ENCODE results near the gene SUPT3H. TPM values are rescaled to one million over a fixed set of nuclear protein-coding genes. Genes with fewer than 3 reads are reported as not detected.

SUPT3H gene
- total RNA-seq, 3 donors from 2014 or later = 6.9 to 15.1 (median 13.6) TPM

DNA sequence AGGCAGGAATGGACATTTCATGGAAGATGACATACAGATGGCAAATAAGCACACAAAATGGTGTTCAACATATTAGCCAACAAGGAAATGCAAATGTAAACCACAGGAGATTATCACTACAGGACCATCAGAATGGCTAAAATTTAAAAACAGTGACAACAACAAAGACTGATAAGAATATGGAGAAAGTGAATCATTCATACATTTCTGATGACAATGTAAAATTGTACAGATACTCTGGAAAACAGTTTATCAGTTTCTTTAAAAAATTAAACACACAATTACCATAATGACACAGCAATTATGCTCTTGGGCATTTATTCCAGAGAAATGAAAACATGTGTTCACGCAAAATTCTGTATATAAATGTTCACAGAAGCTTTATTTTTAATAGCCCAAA is 155.4 kb downstream of the SUPT3H start:
- Histone ChIP-seq H3K27me3 (no peaks in the 10 kb centered on the region), H3K4me1 (no peaks in the 10 kb centered on the region), H3K9me3 (no peaks in the 10 kb centered on the region), H3K27ac (no peak overlapping the region), H3K36me3 (no peaks in the 10 kb centered on the region), H3K4me3 (no peak overlapping the region)
- intact Hi-C loops (cut with DNase I; ENCODE audit: low total_unique reads) = no loop called here
- DNase-seq (ENCODE audit: low spot score in 2 of 2) = no peak
- no peak for TF ChIP-seq POLR2AphosphoS5 (IDR thresholded peaks at IDR 0.05)
- no peak for TF ChIP-seq POLR2A (IDR thresholded peaks at IDR 0.05)
- TF ChIP-seq, protein P1, sequence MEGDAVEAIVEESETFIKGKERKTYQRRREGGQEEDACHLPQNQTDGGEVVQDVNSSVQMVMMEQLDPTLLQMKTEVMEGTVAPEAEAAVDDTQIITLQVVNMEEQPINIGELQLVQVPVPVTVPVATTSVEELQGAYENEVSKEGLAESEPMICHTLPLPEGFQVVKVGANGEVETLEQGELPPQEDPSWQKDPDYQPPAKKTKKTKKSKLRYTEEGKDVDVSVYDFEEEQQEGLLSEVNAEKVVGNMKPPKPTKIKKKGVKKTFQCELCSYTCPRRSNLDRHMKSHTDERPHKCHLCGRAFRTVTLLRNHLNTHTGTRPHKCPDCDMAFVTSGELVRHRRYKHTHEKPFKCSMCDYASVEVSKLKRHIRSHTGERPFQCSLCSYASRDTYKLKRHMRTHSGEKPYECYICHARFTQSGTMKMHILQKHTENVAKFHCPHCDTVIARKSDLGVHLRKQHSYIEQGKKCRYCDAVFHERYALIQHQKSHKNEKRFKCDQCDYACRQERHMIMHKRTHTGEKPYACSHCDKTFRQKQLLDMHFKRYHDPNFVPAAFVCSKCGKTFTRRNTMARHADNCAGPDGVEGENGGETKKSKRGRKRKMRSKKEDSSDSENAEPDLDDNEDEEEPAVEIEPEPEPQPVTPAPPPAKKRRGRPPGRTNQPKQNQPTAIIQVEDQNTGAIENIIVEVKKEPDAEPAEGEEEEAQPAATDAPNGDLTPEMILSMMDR (IDR thresholded peaks at IDR 0.05) = no peak

DNA sequence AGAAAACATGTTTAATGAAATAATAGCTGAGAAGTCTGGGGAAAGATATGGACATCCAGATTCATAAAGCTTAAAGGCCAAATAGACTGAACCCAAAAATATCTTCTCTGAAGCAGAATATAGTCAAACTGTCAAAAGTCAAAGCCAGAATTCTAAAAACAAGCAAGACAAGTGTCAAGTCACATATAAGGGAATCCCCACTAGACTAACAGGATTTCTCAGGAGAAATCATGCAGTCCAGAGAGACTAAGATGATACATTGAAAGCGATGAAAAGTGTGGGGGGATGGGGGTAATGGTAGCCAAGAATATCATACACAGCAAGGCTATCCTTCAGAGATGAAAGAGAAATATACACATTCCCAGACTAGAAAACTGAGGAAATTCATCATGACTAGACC is 162.0 kb downstream of the SUPT3H start:
- peaks cover 0 to 18% of the 10 kb centered on the region in 2 donors for H3K9me3 ChIP-seq
- intact Hi-C loops (cut with DNase I; ENCODE audit: low total_unique reads) = no loop called here
- no peaks in the 10 kb centered on the region for H3K36me3 ChIP-seq
- TF ChIP-seq, protein P1 (IDR thresholded peaks at IDR 0.05) = no peak
- TF ChIP-seq POLR2A (IDR thresholded peaks at IDR 0.05) (no peak), POLR2AphosphoS5 (IDR thresholded peaks at IDR 0.05) (no peak)
- no peak overlapping the region for H3K4me3 ChIP-seq
- H3K27me3 ChIP-seq = no peaks in the 10 kb centered on the region
- DNase-seq (ENCODE audit: low spot score in 2 of 2) = no peak
- no peaks in the 10 kb centered on the region for H3K4me1 ChIP-seq
- H3K27ac ChIP-seq = no peak overlapping the region

DNA sequence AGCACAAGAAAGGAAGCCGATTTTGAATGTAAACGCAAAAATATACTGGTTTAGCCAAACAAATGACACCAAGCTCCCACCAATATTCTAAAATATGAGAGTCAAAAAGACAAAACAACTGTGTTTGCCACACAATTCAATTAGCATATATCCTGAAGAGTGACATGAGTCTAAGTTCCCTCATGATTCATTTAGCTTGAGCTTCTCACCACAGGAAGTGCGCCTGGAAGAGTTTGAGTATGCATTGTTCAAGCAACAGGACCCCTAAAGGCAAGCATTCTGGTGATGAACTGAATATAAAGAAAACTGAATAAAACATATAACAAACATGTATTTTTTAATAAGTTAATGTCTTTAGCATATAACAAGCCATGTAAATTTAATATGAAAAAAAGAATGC is 164.8 kb downstream of the SUPT3H start:
- H3K27me3 ChIP-seq = no peaks in the 10 kb centered on the region
- no peak overlapping the region for H3K4me3 ChIP-seq
- H3K9me3 ChIP-seq = peaks cover 0 to 32% of the 10 kb centered on the region in 2 donors
- TF ChIP-seq POLR2AphosphoS5 (IDR thresholded peaks at IDR 0.05) = no peak
- intact Hi-C loops (cut with DNase I; ENCODE audit: low total_unique reads) = no loop called here
- H3K4me1 ChIP-seq = no peaks in the 10 kb centered on the region
- no peak overlapping the region for H3K27ac ChIP-seq
- no peak for DNase-seq (ENCODE audit: low spot score in 2 of 2)
- H3K36me3 ChIP-seq = no peaks in the 10 kb centered on the region

DNA sequence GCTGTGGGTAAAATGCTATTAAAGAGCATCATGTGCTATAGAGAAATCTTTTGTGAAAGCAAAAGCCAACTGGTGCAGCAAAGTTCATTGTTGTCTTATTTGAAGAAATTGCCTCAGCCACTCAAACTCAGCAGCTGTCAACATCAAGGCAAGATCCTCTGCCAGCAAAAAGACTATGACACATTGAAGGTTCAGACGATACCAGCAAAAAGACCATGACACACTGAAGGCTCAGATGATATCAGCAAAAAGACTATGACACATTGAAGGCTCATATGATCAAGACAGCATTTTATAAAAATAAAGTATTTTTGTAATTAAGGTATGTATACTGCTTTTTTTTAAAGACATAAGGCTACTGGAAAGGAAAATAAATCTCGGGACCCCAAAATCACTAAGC is 168.0 kb downstream of the SUPT3H start:
- H3K4me1 ChIP-seq = no peaks in the 10 kb centered on the region
- H3K27me3 ChIP-seq = no peaks in the 10 kb centered on the region
- intact Hi-C loops (cut with DNase I; ENCODE audit: low total_unique reads) = no loop called here
- no peak for TF ChIP-seq POLR2AphosphoS5 (IDR thresholded peaks at IDR 0.05)
- no peak for TF ChIP-seq POLR2A (IDR thresholded peaks at IDR 0.05)
- TF ChIP-seq, protein P1 (IDR thresholded peaks at IDR 0.05) = no peak
- peaks cover 0 to 22% of the 10 kb centered on the region in 2 donors for H3K9me3 ChIP-seq
- DNase-seq (ENCODE audit: low spot score in 2 of 2) = no peak
- no peaks in the 10 kb centered on the region for H3K36me3 ChIP-seq
- no peak overlapping the region for H3K27ac ChIP-seq
- H3K4me3 ChIP-seq = no peak overlapping the region

DNA sequence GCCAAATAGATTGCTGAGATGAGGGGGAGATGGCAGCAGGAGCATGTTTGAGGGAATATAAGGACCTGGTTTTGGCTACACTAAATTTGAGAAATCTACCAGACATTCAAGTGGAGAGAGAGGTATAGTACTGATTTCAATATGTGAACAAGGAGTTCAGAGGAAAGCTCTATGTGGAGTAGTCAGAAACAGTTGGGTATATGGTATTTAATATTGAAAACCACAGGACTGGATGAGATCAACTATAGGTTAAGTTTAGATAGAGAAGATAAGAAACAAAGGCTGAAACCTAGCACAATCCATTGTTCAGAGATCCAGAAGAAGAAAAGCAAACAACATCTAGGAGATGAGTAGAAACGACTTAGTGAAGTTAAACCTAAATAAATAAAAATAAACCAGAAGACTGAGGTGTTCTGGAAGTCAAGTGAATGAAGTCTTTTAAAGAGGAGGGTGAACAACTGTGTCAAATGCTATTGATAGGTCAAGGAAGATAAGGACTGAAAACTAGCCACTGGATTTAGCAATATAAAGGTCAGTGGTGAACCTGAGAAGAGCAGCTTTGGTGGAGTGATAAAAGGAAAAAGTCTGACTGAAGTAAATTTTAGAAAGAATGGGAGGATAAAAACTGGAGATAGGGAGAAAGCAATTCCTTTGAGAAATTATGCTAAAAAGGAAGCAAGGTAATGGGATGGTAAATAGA is 170.8 kb downstream of the SUPT3H start:
- intact Hi-C loops (cut with DNase I; ENCODE audit: low total_unique reads) = no loop called here
- Histone ChIP-seq H3K27me3 (no peaks in the 10 kb centered on the region), H3K27ac (no peak overlapping the region), H3K4me1 (no peaks in the 10 kb centered on the region), H3K4me3 (no peak overlapping the region), H3K9me3 (peaks cover 0 to 18% of the 10 kb centered on the region in 2 donors), H3K36me3 (no peaks in the 10 kb centered on the region)
- no peak for TF ChIP-seq POLR2A (IDR thresholded peaks at IDR 0.05)
- TF ChIP-seq, protein P1 (IDR thresholded peaks at IDR 0.05) = no peak
- TF ChIP-seq POLR2AphosphoS5 (IDR thresholded peaks at IDR 0.05) = no peak
- DNase-seq (ENCODE audit: low spot score in 2 of 2) = no peak

Measured in breast epithelium (tissue), 4 donors.